NCI-H446 treated with DMSO at 0.1 percent for 48 hours (cell line): ENCODE measurements around the gene CCDC63.

Source experiments
- DNase-seq: peaks from one replicate; lab custom pipeline; 2025; lab: John Stamatoyannopoulos, UW

CCDC63 gene

DNA sequence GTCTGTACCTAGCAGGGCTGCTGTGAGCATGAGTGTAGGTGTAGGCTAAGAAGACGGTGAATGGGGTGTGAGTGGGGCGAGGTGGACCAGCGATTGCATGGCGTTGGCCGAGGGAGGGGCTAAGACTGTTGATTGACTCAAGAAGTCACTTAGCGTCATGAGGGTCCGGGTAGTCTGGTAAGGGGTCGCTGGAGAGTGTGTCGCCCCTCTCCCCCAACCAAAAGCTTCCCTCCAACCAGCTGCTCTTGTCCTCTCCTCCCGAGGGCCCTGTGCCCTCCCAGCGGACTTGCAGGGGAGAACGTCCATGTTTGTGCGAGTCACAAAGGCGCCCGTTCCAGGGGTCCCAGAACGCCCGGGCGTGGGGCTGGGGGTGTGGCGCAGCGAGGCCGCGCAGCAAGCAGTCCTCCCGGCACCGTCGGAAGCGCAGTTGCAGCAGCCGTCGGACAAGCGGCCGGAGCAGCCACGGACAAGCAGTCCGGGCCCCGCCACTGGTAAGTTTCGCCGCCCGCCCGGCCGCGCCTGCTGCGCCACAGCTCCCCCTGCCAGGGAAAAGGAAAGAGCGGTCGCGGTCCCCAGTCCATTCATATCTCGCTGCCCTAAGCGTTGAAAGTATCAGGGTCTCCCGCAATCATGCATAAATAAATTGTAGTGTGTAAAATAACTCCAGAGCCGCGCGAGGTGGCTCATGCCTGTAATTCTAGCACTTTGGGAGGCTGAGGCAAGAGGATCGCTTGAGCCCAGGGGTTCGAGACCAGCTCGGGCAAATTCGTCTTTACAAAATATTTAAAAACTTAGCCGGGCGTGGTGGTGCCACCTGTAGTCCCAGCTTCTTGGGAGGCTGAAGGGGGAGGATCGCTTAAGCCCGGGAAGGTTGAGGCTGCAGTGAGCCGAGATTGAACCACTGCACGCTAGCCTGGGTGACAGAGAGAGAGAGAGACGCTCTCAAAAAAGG, at the start of gene CCDC63:
TSS of gene CCDC63 (plus strand) at position 373 of the 952 bp plus-strand sequence. CDS start 5,968 bp downstream, outside the sequence.
- DNase-seq: no peak

DNA sequence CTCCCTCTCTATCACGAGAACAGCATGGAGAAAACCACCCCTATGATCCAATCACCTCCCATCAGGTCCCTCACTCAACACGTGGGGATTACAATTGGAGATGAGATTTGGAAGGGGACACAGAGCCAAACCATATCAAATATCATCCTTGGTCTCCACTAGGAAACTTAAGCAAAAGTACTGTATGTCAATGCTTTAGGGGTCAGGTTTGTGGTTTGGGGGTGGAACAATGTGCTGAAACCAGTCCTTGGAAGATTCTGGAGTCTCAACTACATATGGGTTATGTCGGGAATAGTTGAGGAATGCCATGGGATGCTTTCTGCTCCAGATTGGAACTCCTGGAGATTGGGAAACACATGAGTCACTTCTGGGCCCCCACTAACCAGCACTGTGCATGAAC, 48.3 kb upstream of the CCDC63 start:
- DNase-seq: no peak

DNA sequence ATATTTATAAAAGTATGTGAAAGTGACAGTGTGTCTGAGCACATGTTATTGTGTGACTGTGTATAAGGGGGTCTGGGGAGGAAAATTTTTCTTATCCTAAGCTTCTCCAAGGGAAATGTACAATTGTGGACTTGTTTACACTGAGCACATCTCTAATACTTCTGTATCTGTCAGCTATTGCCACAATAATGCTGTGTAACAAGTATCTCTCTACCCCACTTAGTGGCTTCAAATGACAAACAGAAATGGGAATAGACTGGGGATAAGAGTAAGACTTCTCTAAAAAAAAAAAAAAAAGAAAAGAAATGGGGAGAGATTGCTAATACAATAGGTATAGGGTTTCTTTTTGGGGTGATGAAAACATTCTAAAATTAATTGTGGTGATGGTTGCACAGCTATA, 44.3 kb upstream of the CCDC63 start:
- DNase-seq: no peak

DNA sequence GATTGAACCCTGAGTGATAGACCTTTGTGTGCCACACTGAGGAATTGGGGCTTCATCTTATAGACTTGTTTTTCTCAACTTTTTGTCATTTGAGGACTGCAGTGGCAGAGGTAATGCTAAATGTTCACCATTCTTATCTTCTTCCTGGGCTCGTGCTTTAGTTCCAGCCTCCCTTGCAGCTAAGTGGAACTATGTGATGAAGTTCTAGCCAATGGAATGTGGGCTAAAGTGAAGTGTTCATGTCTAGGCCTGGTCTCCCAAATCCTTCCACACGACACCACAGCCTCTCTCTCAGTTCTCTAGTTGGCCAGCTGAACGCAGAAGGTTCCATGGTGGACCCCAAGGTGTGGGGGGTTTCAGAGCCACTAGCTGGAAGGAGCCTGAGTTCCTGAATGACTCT, 42.4 kb upstream of the CCDC63 start:
- DNase-seq: no peak

DNA sequence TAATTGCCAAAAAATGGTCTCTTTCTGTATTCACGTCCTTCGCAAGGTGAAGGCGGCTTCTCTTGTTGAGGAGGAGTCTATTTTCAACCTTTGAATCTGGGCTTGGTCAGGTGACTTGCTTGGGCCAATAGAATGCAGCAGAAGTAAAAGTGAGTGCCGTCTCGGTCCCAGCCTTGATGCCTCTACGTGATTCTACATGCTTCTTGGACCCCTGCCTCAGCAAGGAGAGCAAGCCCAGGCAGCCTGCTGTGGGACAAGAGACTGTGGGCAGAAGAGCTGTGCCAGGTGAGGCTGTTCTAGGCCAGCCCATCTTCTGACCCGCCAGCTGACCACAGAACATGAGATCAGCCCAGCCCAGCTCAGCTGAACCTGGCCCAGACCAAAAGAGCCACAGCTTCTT, 39.1 kb upstream of the CCDC63 start:
- DNase-seq: no peak

DNA sequence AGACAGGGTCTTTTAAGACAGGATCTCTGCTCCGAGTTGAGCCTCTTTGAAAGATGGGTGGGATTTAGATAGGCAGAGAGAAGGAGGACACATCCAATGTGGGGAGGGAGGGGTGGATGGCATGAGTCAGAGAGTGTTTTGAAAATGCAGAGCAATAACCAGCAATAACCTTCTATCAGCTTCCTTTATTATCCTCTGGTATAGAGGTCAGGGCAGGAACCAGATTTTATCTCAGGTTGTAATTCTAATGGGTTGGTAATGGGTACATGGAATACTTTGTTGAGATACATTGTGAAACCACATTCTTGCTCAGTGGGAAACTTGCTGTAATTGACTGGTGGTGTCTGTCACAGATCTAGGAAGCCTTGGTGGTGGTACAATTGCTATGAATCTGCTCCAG, 37.6 kb upstream of the CCDC63 start:
- no peak for DNase-seq

DNA sequence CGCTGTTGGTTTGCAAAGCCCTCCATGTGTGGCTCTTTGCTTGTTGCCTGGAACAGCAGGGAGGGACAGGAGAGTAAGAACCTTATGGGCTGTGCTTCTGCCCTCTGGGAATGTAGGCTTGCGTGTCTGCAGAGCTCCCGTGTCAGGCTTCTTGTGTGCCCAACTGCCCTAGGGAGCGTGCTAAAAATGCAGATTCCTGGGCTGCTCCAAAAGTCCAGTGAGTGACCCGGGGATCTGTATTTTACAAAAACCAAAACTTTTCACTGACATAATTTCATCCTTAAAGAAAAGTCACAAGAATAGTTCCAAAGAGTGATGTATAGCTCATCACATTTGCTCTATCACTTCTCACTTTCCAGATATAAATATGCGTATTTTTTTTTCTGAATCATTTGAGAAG, 34.8 kb upstream of the CCDC63 start:
- DNase-seq: no peak

DNA sequence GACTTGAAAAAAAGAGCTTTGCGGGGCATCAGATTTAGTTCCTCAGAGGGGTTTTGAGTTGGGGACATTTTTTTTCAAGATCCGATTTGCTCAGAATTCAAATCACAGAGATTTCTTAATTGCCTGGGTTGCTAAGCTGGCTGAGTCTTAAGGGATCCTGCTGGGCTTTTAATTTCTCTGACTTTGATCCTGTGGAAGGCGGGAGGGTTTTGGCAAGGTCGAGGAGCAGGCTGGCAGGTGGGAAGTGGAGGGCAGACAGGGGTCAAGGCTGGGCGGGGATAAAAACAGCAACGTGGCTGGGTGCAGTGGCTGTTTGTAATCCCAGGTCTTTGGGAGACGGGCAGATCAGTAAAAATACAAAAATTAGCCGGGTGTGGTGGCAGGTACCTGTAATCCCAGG, 33.5 kb upstream of the CCDC63 start:
- no peak for DNase-seq

DNA sequence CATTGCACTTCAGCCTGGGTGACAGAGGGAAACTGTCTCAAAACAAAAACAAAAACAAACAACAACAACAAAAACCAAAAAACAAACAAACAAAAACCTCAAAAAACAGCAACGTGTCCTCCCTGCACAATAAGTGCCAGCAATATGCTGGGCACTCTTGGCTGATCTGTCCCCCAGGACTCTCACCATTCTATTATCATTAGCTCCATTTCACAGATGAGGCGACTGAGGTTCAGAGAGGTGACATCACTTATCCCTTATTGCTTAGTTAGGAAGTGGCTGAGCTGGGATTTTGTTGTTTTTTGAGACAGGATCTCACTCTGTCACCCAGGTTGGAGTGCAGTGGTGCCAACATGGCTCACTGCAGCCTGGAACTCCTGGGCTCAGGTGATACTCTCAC, 33.0 kb upstream of the CCDC63 start:
- no peak for DNase-seq

DNA sequence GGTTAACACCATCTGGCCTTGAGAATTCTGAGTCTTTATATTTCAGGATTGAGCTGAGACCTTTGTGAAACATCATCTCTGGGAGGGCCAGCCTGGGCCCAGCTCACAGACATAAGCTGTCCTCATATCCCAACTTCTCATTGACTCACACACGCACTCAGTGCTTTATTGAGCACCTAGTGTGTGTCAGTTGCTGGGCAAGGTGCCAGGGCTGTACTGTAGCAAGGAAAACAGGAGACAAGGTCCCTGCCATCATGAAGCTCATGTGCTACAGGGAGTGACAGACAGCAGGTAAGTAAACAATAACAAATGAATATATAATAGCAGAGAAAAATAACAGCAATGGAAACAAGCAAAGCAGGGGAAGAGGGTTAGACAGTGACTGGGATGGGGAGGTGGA, 30.5 kb upstream of the CCDC63 start:
- DNase-seq: no peak

DNA sequence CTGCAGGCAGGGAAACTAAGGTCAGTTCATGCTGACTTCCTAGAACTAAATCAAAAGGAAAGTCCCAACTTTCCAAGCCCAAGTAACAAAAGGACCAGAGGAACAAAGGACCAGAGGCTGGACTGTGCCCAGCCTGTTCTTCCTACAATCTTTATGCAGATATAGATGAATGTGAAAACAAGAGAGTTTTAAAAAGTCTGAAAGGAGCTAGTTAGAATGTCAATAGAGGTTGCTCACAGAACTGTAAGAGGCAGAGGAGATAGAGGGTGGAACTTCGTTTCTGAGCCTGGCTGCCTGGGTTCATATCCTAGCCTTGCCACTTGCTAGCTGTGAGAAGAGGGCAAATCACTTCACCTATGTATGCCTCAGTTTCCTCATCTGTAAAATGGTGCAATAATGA, 30.0 kb upstream of the CCDC63 start:
- DNase-seq: no peak

DNA sequence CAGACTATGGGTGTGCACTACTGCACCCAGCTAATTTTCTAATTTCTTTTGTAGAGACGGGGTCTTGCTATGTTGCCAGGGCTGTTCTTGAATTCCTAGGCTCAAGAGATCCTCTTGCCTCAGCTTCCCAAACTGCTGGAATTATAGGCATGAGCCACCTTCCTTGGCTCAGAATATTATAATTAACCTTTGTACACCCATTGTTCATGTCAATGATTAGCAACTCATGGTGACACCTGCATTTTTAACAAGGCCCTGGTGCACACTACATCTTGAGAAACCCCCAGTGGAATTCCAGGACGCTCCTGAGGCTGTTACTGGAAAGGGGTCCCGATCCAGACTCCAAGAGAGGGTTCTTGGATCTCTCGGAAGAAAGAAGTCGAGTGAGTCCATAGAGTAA, 28.3 kb upstream of the CCDC63 start:
- DNase-seq: no peak

DNA sequence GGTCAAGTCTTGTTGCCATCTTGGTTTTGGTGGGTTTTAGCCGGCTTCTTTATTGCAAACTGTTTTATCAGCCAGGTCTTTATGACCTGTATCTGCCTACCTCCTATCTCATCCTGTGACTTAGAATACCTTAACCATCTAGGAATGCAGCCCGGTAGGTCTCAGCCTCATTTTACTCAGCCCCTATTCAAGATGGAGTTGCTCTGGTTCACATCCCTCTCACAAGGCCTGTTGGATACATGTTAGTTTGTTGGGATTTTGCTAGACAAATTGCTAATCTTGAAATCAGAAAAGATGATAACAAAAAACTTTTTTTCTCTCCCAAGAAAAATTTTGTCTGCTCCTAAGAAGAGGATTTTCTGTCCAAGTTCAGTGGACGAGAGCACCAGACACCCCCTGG, 27.6 kb upstream of the CCDC63 start:
- DNase-seq: no peak

DNA sequence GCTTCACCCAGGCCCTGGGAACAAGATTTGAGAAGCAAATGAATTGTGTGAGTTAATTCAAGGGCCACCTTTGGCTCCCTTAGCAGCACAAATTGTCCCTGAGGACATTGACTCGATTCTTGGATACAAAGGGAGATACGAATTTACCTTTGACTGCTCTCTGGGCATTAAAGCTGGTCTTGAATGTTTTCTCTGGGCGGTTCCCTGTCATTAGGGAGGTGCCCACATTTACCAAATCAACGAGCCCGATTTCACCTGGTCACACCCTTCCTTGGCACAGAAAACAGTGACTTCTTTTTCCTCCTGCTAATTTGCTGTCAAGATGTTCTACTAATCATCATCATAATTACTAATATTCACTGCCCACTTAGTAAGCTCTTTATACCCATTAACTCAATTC, 27.1 kb upstream of the CCDC63 start:
- DNase-seq: no peak

DNA sequence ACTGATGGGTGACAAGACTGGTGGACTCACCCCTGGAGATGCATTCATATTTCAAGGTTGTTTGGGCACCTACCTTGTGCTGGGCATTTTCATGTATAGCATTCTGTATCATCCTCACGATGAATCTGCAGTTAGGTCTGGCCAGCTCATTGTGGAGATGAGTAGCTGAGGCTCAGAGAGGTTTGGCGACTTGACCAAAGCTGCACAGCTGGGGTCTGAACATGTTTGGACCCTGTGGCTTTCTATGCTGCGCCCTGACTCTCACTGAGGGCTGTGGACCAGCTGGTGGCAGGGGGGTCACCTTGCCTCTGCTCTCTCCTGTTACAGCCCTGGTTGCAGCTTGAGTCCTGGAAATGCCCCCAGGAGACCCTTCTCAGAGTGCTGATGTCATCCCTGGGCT, 24.9 kb upstream of the CCDC63 start:
- no peak for DNase-seq

DNA sequence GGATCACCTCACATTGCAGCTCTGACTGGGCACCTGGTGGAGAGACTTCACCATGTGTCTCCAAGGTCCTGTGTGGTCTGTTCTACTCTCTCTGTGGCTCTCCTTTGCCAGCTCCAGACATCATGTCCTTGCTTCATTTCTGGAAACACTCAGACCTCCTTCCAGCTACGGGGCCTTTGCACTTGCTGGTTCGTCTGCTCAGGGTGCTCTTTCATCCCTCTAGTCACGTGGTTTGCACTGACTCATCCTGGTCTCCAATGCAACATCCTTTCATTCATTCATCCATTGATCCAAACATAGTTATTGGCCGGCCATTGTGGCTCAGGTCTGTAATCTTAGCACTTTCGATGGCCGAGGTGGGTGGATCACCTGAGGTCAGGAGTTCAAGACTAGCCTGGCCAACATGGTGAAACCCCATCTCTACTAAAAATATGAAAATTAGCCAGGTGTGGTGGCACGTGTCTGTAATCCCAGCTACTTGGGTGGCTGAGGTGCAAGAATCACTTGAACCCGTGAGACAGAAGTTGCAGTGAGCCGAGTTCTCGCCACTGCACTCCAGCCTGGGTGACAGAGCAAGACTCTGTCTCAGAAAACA, 23.9 kb upstream of the CCDC63 start:
- no peak for DNase-seq

DNA sequence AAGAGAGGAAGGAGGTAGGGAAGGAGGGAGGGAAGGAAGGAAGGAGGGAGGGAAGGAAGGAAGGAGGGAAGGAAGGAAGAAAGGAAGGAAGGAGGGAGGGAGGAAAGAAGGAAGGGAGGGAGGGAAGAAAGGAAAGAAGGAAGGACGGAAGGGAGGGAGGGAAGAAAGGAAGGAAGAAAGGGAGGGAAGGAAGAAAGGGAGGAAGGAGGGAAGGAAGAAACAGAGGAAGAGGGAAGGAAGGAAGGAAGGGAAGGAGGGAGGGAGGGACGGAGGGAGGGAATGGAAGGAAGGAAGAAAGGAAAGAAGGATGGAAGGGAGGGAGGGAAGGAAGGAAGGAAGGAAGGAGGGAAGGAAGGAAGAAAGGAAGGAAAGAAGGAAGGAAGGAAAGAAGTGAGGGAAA, 22.4 kb upstream of the CCDC63 start:
- DNase-seq: no peak

DNA sequence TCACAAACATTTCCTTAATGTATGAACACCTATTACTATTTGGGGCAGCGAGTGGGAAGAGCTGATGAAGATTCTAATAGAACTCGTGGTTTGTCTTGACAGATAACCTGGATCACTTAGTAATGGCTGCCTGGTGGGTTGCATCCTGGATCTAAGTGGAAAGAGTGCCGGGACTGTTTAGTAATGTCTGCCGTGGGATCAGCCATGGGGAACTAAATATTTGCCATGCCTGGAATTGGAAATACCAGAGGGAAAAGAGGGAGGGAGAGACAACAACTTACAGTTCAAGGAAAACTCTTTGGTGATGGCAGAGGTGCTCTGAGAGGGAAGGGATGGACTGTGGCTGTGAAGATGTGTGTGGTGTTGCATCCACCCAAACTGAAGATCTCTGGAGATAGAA, 21.3 kb upstream of the CCDC63 start:
- no peak for DNase-seq

DNA sequence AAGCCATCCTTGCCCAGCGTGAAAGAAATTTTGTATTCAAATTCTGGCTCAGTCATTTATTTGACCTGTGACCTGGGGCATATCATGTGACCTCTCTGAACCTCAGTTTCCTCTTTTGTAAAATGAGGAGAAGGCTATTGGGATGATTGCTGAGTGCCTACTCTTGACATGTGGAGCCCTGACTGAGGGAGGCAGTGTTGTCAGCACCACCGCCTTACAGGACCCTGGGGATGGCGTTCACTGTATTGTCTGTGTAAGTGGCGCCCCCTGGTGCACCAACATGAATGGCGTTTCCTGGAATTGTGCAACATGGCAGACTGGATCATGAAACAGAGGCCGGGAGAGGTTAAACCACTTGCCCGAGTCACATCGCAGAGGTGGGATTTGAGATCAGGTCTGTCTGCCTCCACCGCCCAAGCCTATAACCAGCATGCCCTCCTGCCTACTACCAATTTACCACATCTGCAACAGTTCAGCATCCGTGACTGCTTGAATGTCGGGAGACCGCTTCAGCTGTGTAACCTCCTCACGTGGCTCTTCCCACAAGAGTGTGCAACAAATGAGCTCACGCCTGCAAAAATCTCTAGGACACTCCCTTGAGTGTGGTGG, 20.1 kb upstream of the CCDC63 start:
- DNase-seq: peak; percentile 77

DNA sequence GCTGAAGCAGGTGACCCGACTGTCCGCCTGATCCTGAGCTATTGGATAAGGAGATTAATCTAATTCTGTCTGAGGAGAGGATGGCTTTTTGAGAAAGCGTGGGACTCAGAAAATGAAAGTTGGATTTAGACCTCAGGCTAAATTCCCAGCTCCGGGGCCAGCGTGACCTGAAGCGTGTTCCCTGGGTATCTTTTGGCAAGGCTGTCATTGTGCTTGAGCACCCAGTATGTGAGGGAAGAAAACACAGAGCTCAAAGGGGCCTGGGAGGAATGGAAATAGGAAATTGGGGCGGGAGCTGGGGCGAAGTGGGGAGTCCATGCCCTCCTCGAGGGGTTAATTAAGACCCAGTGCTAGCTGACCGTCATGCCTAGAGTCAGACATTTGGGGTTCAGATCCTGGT, 17.5 kb upstream of the CCDC63 start:
- DNase-seq: no peak

DNA sequence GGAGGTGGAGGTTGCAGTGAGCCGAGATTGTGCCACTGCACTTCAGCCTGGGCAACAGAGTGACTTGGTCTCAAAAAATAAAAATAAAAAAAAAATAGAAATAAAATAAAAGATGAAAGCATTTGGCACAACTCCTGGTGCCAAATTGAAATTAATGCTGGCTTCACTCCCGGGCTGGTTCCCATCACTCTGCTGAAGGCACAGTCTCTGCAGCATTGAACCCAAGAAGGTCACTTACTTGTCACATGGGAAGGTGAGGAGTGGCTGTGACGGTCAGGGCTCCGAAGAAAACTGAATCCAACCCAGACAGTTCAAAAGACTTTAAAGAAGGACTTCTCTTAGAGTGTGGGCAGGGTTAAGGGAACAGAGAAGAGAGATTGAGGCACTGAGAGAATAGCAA, 10.5 kb upstream of the CCDC63 start:
- no peak for DNase-seq

DNA sequence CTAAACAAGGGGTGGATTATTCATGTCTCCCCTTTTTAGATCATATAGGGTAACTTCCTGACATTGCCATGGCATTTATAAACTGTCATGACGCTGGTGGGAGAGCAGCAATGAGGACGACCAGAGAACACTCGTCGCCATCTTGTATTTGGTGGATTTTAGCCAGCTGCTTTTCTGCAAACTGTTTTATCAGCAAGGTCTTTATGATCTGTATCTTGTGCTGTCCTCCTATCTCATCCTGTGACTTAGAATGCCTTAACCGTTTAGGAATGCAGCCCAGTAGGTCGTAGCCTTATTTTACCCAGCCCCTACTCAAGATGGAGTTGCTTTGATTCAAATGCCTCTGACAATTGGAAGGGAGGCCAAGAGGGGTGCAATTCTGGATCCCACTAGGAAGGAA, 5.8 kb upstream of the CCDC63 start:
- no peak for DNase-seq

DNA sequence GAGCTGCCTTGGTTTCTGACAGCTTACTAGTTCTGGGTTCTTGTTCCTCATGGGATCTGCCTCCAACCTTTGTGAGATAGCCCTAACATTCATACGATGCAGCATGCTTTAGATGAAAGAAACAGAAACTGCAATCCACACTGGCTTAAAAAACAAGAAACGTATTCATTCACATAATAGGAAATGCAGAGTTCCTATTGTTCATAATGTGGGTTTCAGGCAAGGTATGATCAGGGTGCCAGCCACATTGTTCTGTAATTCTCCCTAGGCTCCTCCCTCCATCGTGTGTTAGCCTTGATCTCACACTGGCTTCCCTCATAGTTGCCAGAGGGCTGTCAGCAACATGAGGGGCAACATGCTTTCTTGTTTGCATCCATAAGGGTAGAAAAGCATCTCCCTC, 2.7 kb upstream of the CCDC63 start:
- no peak for DNase-seq
